Activated CD8-positive, alpha-beta memory T cell treated with anti-CD3 and anti-CD28 coated beads for 48 hours (primary cell): ENCODE results near the gene TMEM266.

Experiments
- DNase-seq, 3 experiments: peaks; one replicate each; pipeline ENCODE4 v3.0.0-alpha.2; 2020; ENCODE audit warnings: low read depth in 2 of 3, low spot score in 2 of 3

Gene TMEM266

GRCh38 chr15:76065245-76065644 lies 5.5 kb downstream of the TMEM266 start:
- peak in 1 of 3 experiments; percentile 3 for DNase-seq

GRCh38 chr15:76065793-76066192 lies 6.0 kb downstream of the TMEM266 start:
- no peak for DNase-seq

- DNase-seq = no peak
Observed at GRCh38 chr15:76070192-76070591, 10.4 kb downstream of the TMEM266 start.

GRCh38 chr15:76070921-76071635 lies 11.3 kb downstream of the TMEM266 start:
- DNase-seq = no peak

GRCh38 chr15:76071806-76072205 lies 12.0 kb downstream of the TMEM266 start:
- no peak for DNase-seq

- DNase-seq = no peak
Observed at GRCh38 chr15:76073554-76073953, 13.8 kb downstream of the TMEM266 start.

GRCh38 chr15:76075046-76075445 lies 15.3 kb downstream of the TMEM266 start:
- no peak for DNase-seq

GRCh38 chr15:76078285-76078877 lies 18.6 kb downstream of the TMEM266 start:
- DNase-seq = no peak

GRCh38 chr15:76084256-76084655 lies 24.5 kb downstream of the TMEM266 start:
- no peak for DNase-seq

- DNase-seq = no peak
Observed at GRCh38 chr15:76098685-76099084, 38.9 kb downstream of the TMEM266 start.

GRCh38 chr15:76099388-76099787 lies 39.6 kb downstream of the TMEM266 start:
- no peak for DNase-seq

- no peak for DNase-seq
Observed at GRCh38 chr15:76100361-76100760, 40.6 kb downstream of the TMEM266 start.

- DNase-seq = no peak
Observed at GRCh38 chr15:76101655-76102054, 41.9 kb downstream of the TMEM266 start.

- no peak for DNase-seq
Observed at GRCh38 chr15:76105391-76105790, 45.6 kb downstream of the TMEM266 start.

GRCh38 chr15:76105911-76106310 lies 46.1 kb downstream of the TMEM266 start:
- DNase-seq = no peak

- DNase-seq = no peak
Observed at GRCh38 chr15:76107169-76107568, 47.4 kb downstream of the TMEM266 start.

GRCh38 chr15:76108021-76108723 lies 48.4 kb downstream of the TMEM266 start:
- no peak for DNase-seq

- DNase-seq = no peak
Observed at GRCh38 chr15:76109046-76109445, 49.3 kb downstream of the TMEM266 start.

GRCh38 chr15:76114561-76114960 lies 54.8 kb downstream of the TMEM266 start:
- DNase-seq = no peak

- DNase-seq = no peak
Observed at GRCh38 chr15:76116138-76116885, 56.5 kb downstream of the TMEM266 start.

- no peak for DNase-seq
Observed at GRCh38 chr15:76117181-76117580, 57.4 kb downstream of the TMEM266 start.

GRCh38 chr15:76118767-76119166 lies 59.0 kb downstream of the TMEM266 start:
- DNase-seq = no peak
